ENCODE measurements around the gene WDR18.

Gene WDR18

GRCh38 chr19:962683-963400, 21.3 kb upstream of the WDR18 start:
- DNase-seq (ENCODE audit: insufficient read length, low spot score) (no peak), FAIRE-seq (no peak)

GRCh38 chr19:963486-963951, 20.6 kb upstream of the WDR18 start:
- no peak for FAIRE-seq
- TF ChIP-seq SPI1 (IDR thresholded peaks at IDR 0.05; ENCODE audit: low read depth, low read length) (no peak), POU2F2 (IDR thresholded peaks at IDR 0.05; ENCODE audit: low read depth, low read length) (no peak), TAF1 (IDR thresholded peaks at IDR 0.05; ENCODE audit: low read depth, low read length) (no peak), PAX5 (IDR thresholded peaks at IDR 0.05; ENCODE audit: insufficient read depth, low read length, severe bottlenecking) (no peak), POLR2AphosphoS5 (IDR thresholded peaks at IDR 0.05; ENCODE audit: low read depth, low read length) (no peak), POLR2A (IDR thresholded peaks at IDR 0.05; ENCODE audit: low read depth, low read length) (no peak)

More at GRCh38 chr19:962683-963400, 21.3 kb upstream of the WDR18 start:
- TF ChIP-seq PAX5 (IDR thresholded peaks at IDR 0.05; ENCODE audit: insufficient read depth, low read length, severe bottlenecking), result no peak

GRCh38 chr19:964116-964520, 20.0 kb upstream of the WDR18 start:
- FAIRE-seq, result no peak
- no peak for TF ChIP-seq PAX5 (IDR thresholded peaks at IDR 0.05; ENCODE audit: insufficient read depth, low read length, severe bottlenecking)
- TF ChIP-seq POLR2AphosphoS5 (IDR thresholded peaks at IDR 0.05; ENCODE audit: low read depth, low read length), result no peak
- no peak for TF ChIP-seq TAF1 (IDR thresholded peaks at IDR 0.05; ENCODE audit: low read depth, low read length)
- no peak for TF ChIP-seq POLR2A (IDR thresholded peaks at IDR 0.05; ENCODE audit: low read depth, low read length)
- no peak for TF ChIP-seq POU2F2 (IDR thresholded peaks at IDR 0.05; ENCODE audit: low read depth, low read length)
- no peak for TF ChIP-seq SPI1 (IDR thresholded peaks at IDR 0.05; ENCODE audit: low read depth, low read length)

More at GRCh38 chr19:963486-963951, 20.6 kb upstream of the WDR18 start:
- DNase-seq (ENCODE audit: insufficient read length, low spot score), result no peak

GRCh38 chr19:964761-965694, 19.1 kb upstream of the WDR18 start:
- DNase-seq (ENCODE audit: insufficient read length, low spot score) (no peak), FAIRE-seq (no peak)
- TF ChIP-seq PAX5 (IDR thresholded peaks at IDR 0.05; ENCODE audit: insufficient read depth, low read length, severe bottlenecking) (no peak), POU2F2 (IDR thresholded peaks at IDR 0.05; ENCODE audit: low read depth, low read length) (no peak), SPI1 (IDR thresholded peaks at IDR 0.05; ENCODE audit: low read depth, low read length) (no peak), POLR2A (IDR thresholded peaks at IDR 0.05; ENCODE audit: low read depth, low read length) (no peak), POLR2AphosphoS5 (IDR thresholded peaks at IDR 0.05; ENCODE audit: low read depth, low read length) (0 out of 2 replicates have a peak, but pooled peaks have one; percentile 15), TAF1 (IDR thresholded peaks at IDR 0.05; ENCODE audit: low read depth, low read length) (no peak)

More at GRCh38 chr19:964116-964520, 20.0 kb upstream of the WDR18 start:
- no peak for DNase-seq (ENCODE audit: insufficient read length, low spot score)

GRCh38 chr19:966485-967088, 17.6 kb upstream of the WDR18 start:
- FAIRE-seq (no peak), DNase-seq (ENCODE audit: insufficient read length, low spot score) (no peak)
- TF ChIP-seq PAX5 (IDR thresholded peaks at IDR 0.05; ENCODE audit: insufficient read depth, low read length, severe bottlenecking) (no peak), TAF1 (IDR thresholded peaks at IDR 0.05; ENCODE audit: low read depth, low read length) (no peak), POLR2AphosphoS5 (IDR thresholded peaks at IDR 0.05; ENCODE audit: low read depth, low read length) (no peak), POLR2A (IDR thresholded peaks at IDR 0.05; ENCODE audit: low read depth, low read length) (no peak), POU2F2 (IDR thresholded peaks at IDR 0.05; ENCODE audit: low read depth, low read length) (no peak), SPI1 (IDR thresholded peaks at IDR 0.05; ENCODE audit: low read depth, low read length) (no peak)

- DNase-seq (ENCODE audit: insufficient read length, low spot score) (no peak), FAIRE-seq (peak; percentile 63)
These were observed 13.4 kb upstream of the WDR18 start for GRCh38 chr19:970695-971094.

GRCh38 chr19:971795-972194, 12.3 kb upstream of the WDR18 start:
- no peak for TF ChIP-seq POU2F2 (IDR thresholded peaks at IDR 0.05; ENCODE audit: low read depth, low read length)
- FAIRE-seq (no peak), DNase-seq (ENCODE audit: insufficient read length, low spot score) (no peak)

More at GRCh38 chr19:970695-971094, 13.4 kb upstream of the WDR18 start:
- TF ChIP-seq TAF1 (IDR thresholded peaks at IDR 0.05; ENCODE audit: low read depth, low read length) (no peak), POLR2AphosphoS5 (IDR thresholded peaks at IDR 0.05; ENCODE audit: low read depth, low read length) (no peak), POLR2A (IDR thresholded peaks at IDR 0.05; ENCODE audit: low read depth, low read length) (no peak), SPI1 (IDR thresholded peaks at IDR 0.05; ENCODE audit: low read depth, low read length) (no peak), PAX5 (IDR thresholded peaks at IDR 0.05; ENCODE audit: insufficient read depth, low read length, severe bottlenecking) (no peak), POU2F2 (IDR thresholded peaks at IDR 0.05; ENCODE audit: low read depth, low read length) (no peak)

GRCh38 chr19:972281-972680, 11.9 kb upstream of the WDR18 start:
- DNase-seq (ENCODE audit: insufficient read length, low spot score) (no peak), FAIRE-seq (no peak)
- TF ChIP-seq SPI1 (IDR thresholded peaks at IDR 0.05; ENCODE audit: low read depth, low read length) (no peak), POLR2A (IDR thresholded peaks at IDR 0.05; ENCODE audit: low read depth, low read length) (no peak), POU2F2 (IDR thresholded peaks at IDR 0.05; ENCODE audit: low read depth, low read length) (no peak), POLR2AphosphoS5 (IDR thresholded peaks at IDR 0.05; ENCODE audit: low read depth, low read length) (no peak)

- TF ChIP-seq POLR2A (IDR thresholded peaks at IDR 0.05; ENCODE audit: low read depth, low read length) (no peak), PAX5 (IDR thresholded peaks at IDR 0.05; ENCODE audit: insufficient read depth, low read length, severe bottlenecking) (no peak), POU2F2 (IDR thresholded peaks at IDR 0.05; ENCODE audit: low read depth, low read length) (no peak), SPI1 (IDR thresholded peaks at IDR 0.05; ENCODE audit: low read depth, low read length) (no peak), TAF1 (IDR thresholded peaks at IDR 0.05; ENCODE audit: low read depth, low read length) (no peak), POLR2AphosphoS5 (IDR thresholded peaks at IDR 0.05; ENCODE audit: low read depth, low read length) (no peak)
- no peak for DNase-seq (ENCODE audit: insufficient read length, low spot score)
- FAIRE-seq, result no peak
These were observed 10.2 kb upstream of the WDR18 start for GRCh38 chr19:973726-974563.
